Naive thymus-derived CD4-positive, alpha-beta T cell (primary cell): Measurements from ENCODE around the gene ZNF462. TPM values are rescaled to one million over a fixed set of nuclear protein-coding genes. Genes with fewer than 3 reads are reported as not detected.
A peak's percentile ranks its signal among the peaks of the same experiment; 100 is the strongest.

Source experiments
- ATAC-seq: fragments of 150-1000 bp; cut with Tn5 transposase; 2 replicates; pipeline ENCODE4 v1.10.0; 2021; ENCODE audit warnings: mild to moderate bottlenecking, moderate library complexity
- CTCF ChIA-PET: fragments of 350-600 bp; sonication (Branson Sonifier 250); formaldehyde crosslinking; loops from one replicate; lab custom pipeline; 2021; ENCODE audit warnings: antibody characterized with exemption; lab: Charles Lee
- POLR2A ChIA-PET: fragments of 350-600 bp; sonication (Branson Sonifier 250); formaldehyde crosslinking; loops from one replicate; lab custom pipeline; 2021; ENCODE audit warnings: antibody characterized with exemption, inconsistent platforms; lab: Charles Lee
- DNase-seq, 9 donors: peaks; one replicate each; pipeline versions ENCODE4 v3.0.0 to v3.0.0-alpha.2; 2020 to 2022; ENCODE audit warnings: mixed read lengths in 1 of 9
- H3K27ac ChIP-seq: one replicate; pipeline ENCODE4 v1.7.0; 2013; ENCODE audit warnings: mild to moderate bottlenecking, low read depth, low read length, moderate library complexity
- H3K27me3 ChIP-seq, 2 donors: one replicate each; pipeline ENCODE4 v1.7.0; 2013; ENCODE audit warnings: low read length in 2 of 2, mild to moderate bottlenecking in 2 of 2, moderate library complexity in 2 of 2; ENCODE audit not compliant: control insufficient read depth in 2 of 2, insufficient read depth in 2 of 2
- H3K36me3 ChIP-seq, 3 experiments: 1 replicate in 2 of 3; 2 replicates in 1 of 3; pipeline ENCODE4 v1.7.0; 2013; ENCODE audit warnings: low read length in 3 of 3, mild to moderate bottlenecking in 3 of 3, moderate library complexity in 1 of 3; ENCODE audit not compliant: insufficient read depth in 3 of 3, control insufficient read depth in 2 of 3
- H3K4me1 ChIP-seq, 2 donors: one replicate each; pipeline ENCODE4 v1.7.0; 2013; ENCODE audit warnings: low read length in 2 of 2, mild to moderate bottlenecking in 2 of 2, moderate library complexity in 1 of 2; ENCODE audit not compliant: control insufficient read depth in 2 of 2, insufficient read depth in 2 of 2
- H3K4me3 ChIP-seq: 2 replicates; pipeline ENCODE4 v1.7.0; 2013; ENCODE audit warnings: mild to moderate bottlenecking, low read length
- H3K9me3 ChIP-seq, 3 experiments: 1 replicate in 2 of 3; 2 replicates in 1 of 3; pipeline ENCODE4 v1.7.0; 2013; ENCODE audit warnings: low read length in 3 of 3; ENCODE audit not compliant: control insufficient read depth in 2 of 3
- H3K27ac Mint-ChIP-seq, 9 donors: one replicate each; pipeline ENCODE4 v1.8.0; 2020 to 2022; ENCODE audit warnings: mixed read lengths in 9 of 9, mild to moderate bottlenecking in 8 of 9, moderate library complexity in 5 of 9, inconsistent platforms in 2 of 9
- H3K27me3 Mint-ChIP-seq, 5 donors: one replicate each; pipeline ENCODE4 v1.8.0; 2021 to 2022; ENCODE audit warnings: mixed read lengths in 5 of 5, mild to moderate bottlenecking in 1 of 5
- H3K36me3 Mint-ChIP-seq, 5 donors: one replicate each; pipeline ENCODE4 v1.8.0; 2020 to 2022; ENCODE audit warnings: mixed read lengths in 5 of 5, mild to moderate bottlenecking in 3 of 5, inconsistent platforms in 1 of 5
- H3K4me1 Mint-ChIP-seq, 7 donors: one replicate each; pipeline ENCODE4 v1.8.0; 2020 to 2022; ENCODE audit warnings: mixed read lengths in 7 of 7, mild to moderate bottlenecking in 3 of 7, inconsistent platforms in 1 of 7
- H3K4me3 Mint-ChIP-seq, 10 donors: one replicate each; pipeline ENCODE4 v1.8.0; 2020 to 2022; ENCODE audit warnings: mild to moderate bottlenecking in 10 of 10, mixed read lengths in 10 of 10, moderate library complexity in 6 of 10, inconsistent platforms in 2 of 10
- H3K9me3 Mint-ChIP-seq, 11 donors: one replicate each; pipeline ENCODE4 v1.8.0; 2020 to 2022; ENCODE audit warnings: mixed read lengths in 11 of 11, mild to moderate bottlenecking in 4 of 11, inconsistent platforms in 1 of 11, moderate library complexity in 1 of 11
- intact Hi-C, 2 donors: fragments of 100-400 bp; cut with micrococcal nuclease; formaldehyde crosslinking; loops; one replicate each; pipeline ENCODE4 v1.15.1; 2023
- polyA plus RNA-seq, 2 donors: library from polyadenylated mRNA; unstranded; fragments of 300-500 nt; fragmentation: Illumina TruSeq; gene quantifications; one replicate each; pipeline ENCODE4 v1.2.3, GENCODE V29; 2021
- total RNA-seq, 6 experiments: library from RNA in 5 of 6; stranded (reverse) in 5 of 6; gene quantifications; 1 replicate in 5 of 6; 2 replicates in 1 of 6; pipeline ENCODE4 v1.2.3 and lab custom pipeline; 2021 to 2026

The ZNF462 gene
- total and polyA plus RNA-seq, 7 experiments from 2014 or later = 0.11 to 3.2 (median 0.53) TPM; not detected in 1

- Histone ChIP-seq H3K4me1 (no peaks in the 10 kb centered on the region), H3K36me3 (no peaks in the 10 kb centered on the region), H3K27ac (no peak overlapping the region), H3K27me3 (no peaks in the 10 kb centered on the region), H3K9me3 (no peaks in the 10 kb centered on the region), H3K4me3 (no peak overlapping the region)
- POLR2A ChIA-PET = no interaction called here
- peaks cover 0 to 47% (median 29%) of the 10 kb centered on the region in 7 donors for H3K4me1 Mint-ChIP-seq
- H3K9me3 Mint-ChIP-seq = peaks cover 0 to 12% (median 5%) of the 10 kb centered on the region in 11 donors
- H3K36me3 Mint-ChIP-seq = peaks cover 0 to 7% (median 0%) of the 10 kb centered on the region in 5 donors
- intact Hi-C loops = loop anchor here in 1 of 2 donors (2.0 to 10.0 kb wide), 2 partner anchors 57 to 195 kb away; partner anchors contain the start of gene ZNF462
- peak overlapping the region in 2 of 9 donors; percentile 10 to 94 for H3K27ac Mint-ChIP-seq
- no peak for ATAC-seq
- no peak overlapping the region for H3K4me3 Mint-ChIP-seq
- CTCF ChIA-PET = no interaction called here
- DNase-seq = no peak
- peaks cover 0 to 13% (median 0%) of the 10 kb centered on the region in 5 donors for H3K27me3 Mint-ChIP-seq
Measured at GRCh38 chr9:106920091-106920490, 57.1 kb downstream of the ZNF462 start.

- H3K27ac ChIP-seq = no peak overlapping the region
- no peaks in the 10 kb centered on the region for H3K36me3 ChIP-seq
- no peaks in the 10 kb centered on the region for H3K4me1 ChIP-seq
- H3K27me3 ChIP-seq = no peaks in the 10 kb centered on the region
- Mint-ChIP-seq H3K27me3 (peaks cover 0 to 13% (median 0%) of the 10 kb centered on the region in 5 donors), H3K27ac (peak overlapping the region; percentile 52 to 94 (median 78)), H3K4me1 (peaks cover 0 to 42% (median 29%) of the 10 kb centered on the region in 7 donors), H3K4me3 (peak overlapping the region in 7 of 10 donors; percentile 15 to 69 (median 43)), H3K9me3 (peaks cover 3 to 15% (median 7%) of the 10 kb centered on the region in 11 donors), H3K36me3 (peaks cover 0 to 7% (median 0%) of the 10 kb centered on the region in 5 donors)
- H3K9me3 ChIP-seq = no peaks in the 10 kb centered on the region
- no peak for ATAC-seq
- DNase-seq = no peak
- POLR2A ChIA-PET = no interaction called here
- intact Hi-C loops = loop anchor here in 1 of 2 donors (2.0 to 10.0 kb wide), 2 partner anchors 58 to 194 kb away; partner anchors contain the start of gene ZNF462
- no peak overlapping the region for H3K4me3 ChIP-seq
- CTCF ChIA-PET = no interaction called here
Measured at GRCh38 chr9:106920701-106921283, 57.8 kb downstream of the ZNF462 start.

DNA sequence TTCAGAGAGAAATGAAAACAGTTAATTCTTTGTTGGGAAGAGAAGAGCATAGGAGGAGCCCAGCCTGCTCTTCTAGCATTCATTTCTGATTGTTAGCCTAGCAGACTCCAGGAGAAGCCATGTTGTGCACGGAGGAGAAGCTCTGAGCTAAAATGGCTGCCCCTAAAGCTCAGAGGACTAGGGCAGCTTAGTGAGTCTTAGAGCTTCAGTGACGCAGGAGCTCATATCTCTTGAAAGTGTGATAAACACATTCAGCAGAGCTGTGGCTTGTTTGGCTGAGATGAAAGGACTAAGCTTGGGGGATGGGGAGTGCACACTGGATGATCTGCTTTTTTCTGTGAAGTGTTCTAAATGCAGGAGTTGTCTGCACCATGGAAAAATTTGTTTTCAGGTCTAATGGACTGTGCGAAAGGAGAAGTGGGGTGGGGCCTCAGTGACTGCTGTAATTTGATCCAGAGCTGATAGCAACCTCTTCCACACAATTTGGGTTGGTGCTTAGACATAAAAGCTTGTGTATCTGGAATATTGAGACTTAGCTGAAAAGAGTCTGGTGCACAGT is 58.5 kb downstream of the ZNF462 start:
- ATAC-seq = peak; percentile 89
- Mint-ChIP-seq H3K9me3 (peaks cover 4 to 17% (median 9%) of the 10 kb centered on the region in 11 donors), H3K4me1 (peaks cover 0 to 38% (median 26%) of the 10 kb centered on the region in 7 donors), H3K27ac (peak overlapping the region; percentile 52 to 94 (median 78)), H3K36me3 (peaks cover 0 to 7% (median 0%) of the 10 kb centered on the region in 5 donors), H3K27me3 (peaks cover 0 to 8% (median 0%) of the 10 kb centered on the region in 5 donors), H3K4me3 (peak overlapping the region in 9 of 10 donors; percentile 8 to 69 (median 43))
- Histone ChIP-seq H3K36me3 (no peaks in the 10 kb centered on the region), H3K27me3 (no peaks in the 10 kb centered on the region), H3K4me3 (no peak overlapping the region), H3K9me3 (no peaks in the 10 kb centered on the region), H3K4me1 (no peaks in the 10 kb centered on the region), H3K27ac (no peak overlapping the region)
- peak in 7 of 9 donors; percentile 40 to 83 (median 56) for DNase-seq
- POLR2A ChIA-PET = no interaction called here
- intact Hi-C loops = loop anchor here in 1 of 2 donors (2.0 to 10.0 kb wide), 2 partner anchors 59 to 193 kb away; partner anchors contain the start of gene ZNF462
- CTCF ChIA-PET = no interaction called here

DNA sequence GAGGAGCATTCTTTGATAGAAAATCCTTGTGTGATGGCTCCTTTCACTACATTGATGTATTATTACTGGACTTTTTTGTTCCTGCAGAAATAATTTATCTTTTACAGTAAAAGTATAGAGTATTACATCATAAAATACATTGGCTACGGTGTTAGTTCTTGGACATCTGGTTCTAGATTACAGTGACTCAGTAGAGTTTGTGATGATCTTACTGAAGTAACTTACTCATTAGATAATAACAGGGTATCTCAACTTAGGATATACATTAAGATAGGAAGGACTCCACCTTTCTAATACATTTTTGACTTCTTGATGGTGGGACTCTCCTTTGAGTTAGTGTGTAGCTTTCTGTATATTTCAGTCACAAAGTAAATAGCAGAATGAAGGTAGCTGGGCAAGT is 59.1 kb downstream of the ZNF462 start:
- intact Hi-C loops = loop anchor here in 1 of 2 donors (10.0 kb wide), 1 partner anchor 193 kb away; no protein-coding TSS in a partner anchor
- Mint-ChIP-seq H3K27ac (peak overlapping the region in 4 of 9 donors; percentile 67 to 94 (median 90)), H3K36me3 (peaks cover 0 to 7% (median 0%) of the 10 kb centered on the region in 5 donors), H3K9me3 (peaks cover 4 to 17% (median 9%) of the 10 kb centered on the region in 11 donors), H3K4me3 (peak overlapping the region in 2 of 10 donors; percentile 19 to 69), H3K4me1 (peaks cover 0 to 32% (median 24%) of the 10 kb centered on the region in 7 donors), H3K27me3 (peaks cover 0 to 4% (median 0%) of the 10 kb centered on the region in 5 donors)
- Histone ChIP-seq H3K4me1 (no peaks in the 10 kb centered on the region), H3K36me3 (no peaks in the 10 kb centered on the region), H3K4me3 (no peak overlapping the region), H3K27me3 (no peaks in the 10 kb centered on the region), H3K27ac (no peak overlapping the region), H3K9me3 (no peaks in the 10 kb centered on the region)
- POLR2A ChIA-PET = no interaction called here
- DNase-seq = no peak
- ATAC-seq = no peak
- CTCF ChIA-PET = no interaction called here

DNA sequence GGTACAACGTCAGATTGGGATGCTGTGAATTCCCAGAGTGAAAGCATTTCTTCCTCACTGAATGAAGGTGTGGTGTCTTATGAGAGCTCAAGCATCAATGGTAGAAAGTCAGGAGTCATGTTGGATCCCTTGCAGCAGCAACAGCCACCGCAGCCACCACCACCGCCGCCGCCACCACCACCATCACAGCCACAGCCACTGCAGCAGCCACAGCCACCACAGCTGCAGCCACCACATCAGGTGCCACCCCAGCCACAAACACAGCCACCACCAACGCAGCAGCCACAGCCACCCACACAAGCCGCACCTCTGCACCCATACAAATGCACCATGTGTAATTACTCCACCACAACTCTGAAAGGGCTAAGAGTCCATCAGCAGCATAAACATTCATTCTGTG is 62.4 kb downstream of the ZNF462 start:
- no peak overlapping the region for H3K27ac Mint-ChIP-seq
- peaks cover 3 to 17% (median 9%) of the 10 kb centered on the region in 11 donors for H3K9me3 Mint-ChIP-seq
- CTCF ChIA-PET = no interaction called here

GRCh38 chr9:106927916-106928315 is 65.0 kb downstream of the ZNF462 start:
- DNase-seq = no peak
- Histone ChIP-seq H3K36me3 (no peaks in the 10 kb centered on the region), H3K4me1 (no peaks in the 10 kb centered on the region), H3K27me3 (no peaks in the 10 kb centered on the region), H3K9me3 (no peaks in the 10 kb centered on the region), H3K27ac (no peak overlapping the region), H3K4me3 (no peak overlapping the region)
- ATAC-seq = no peak
- peaks cover 0 to 7% (median 4%) of the 10 kb centered on the region in 5 donors for H3K36me3 Mint-ChIP-seq
- ChIA-PET POLR2A (no interaction called here), CTCF (no interaction called here)
- peaks cover 0 to 4% (median 0%) of the 10 kb centered on the region in 5 donors for H3K27me3 Mint-ChIP-seq
- no peaks in the 10 kb centered on the region for H3K4me1 Mint-ChIP-seq
- H3K4me3 Mint-ChIP-seq = no peak overlapping the region
- intact Hi-C loops = loop anchor here in 1 of 2 donors (10.0 kb wide), 1 partner anchor 187 kb away; no protein-coding TSS in a partner anchor
- no peak overlapping the region for H3K27ac Mint-ChIP-seq
- H3K9me3 Mint-ChIP-seq = peaks cover 3 to 18% (median 7%) of the 10 kb centered on the region in 11 donors

More for the DNA sequence above, 62.4 kb downstream of the ZNF462 start:
- no peaks in the 10 kb centered on the region for H3K9me3 ChIP-seq
- H3K36me3 ChIP-seq = no peaks in the 10 kb centered on the region
- POLR2A ChIA-PET = no interaction called here
- Mint-ChIP-seq H3K36me3 (peaks cover 0 to 7% (median 4%) of the 10 kb centered on the region in 5 donors), H3K4me3 (no peak overlapping the region), H3K4me1 (peaks cover 0 to 19% (median 14%) of the 10 kb centered on the region in 7 donors), H3K27me3 (peaks cover 0 to 4% (median 0%) of the 10 kb centered on the region in 5 donors)
- H3K27me3 ChIP-seq = no peaks in the 10 kb centered on the region
- DNase-seq (no peak), ATAC-seq (no peak)
- no peaks in the 10 kb centered on the region for H3K4me1 ChIP-seq
- intact Hi-C loops = loop anchor here in 1 of 2 donors (10.0 kb wide), 1 partner anchor 189 kb away; no protein-coding TSS in a partner anchor
- H3K4me3 ChIP-seq = no peak overlapping the region
- H3K27ac ChIP-seq = no peak overlapping the region
